HCT116 (cell line): ENCODE results near the gene ADPGK. TPM values are rescaled to one million over a fixed set of nuclear protein-coding genes. Genes with fewer than 3 reads are reported as not detected.

Source experiments
- ATAC-seq: fragments of 200-7000 bp; cut with Tn5 transposase; 2 replicates; pipeline ENCODE4 v1.9.1; 2020; ENCODE audit warnings: mild to moderate bottlenecking, moderate library complexity
- BruUV-seq: library from RNA; stranded (reverse); fragments of 400-500 nt; replicated peaks from 2 replicates; lab custom pipeline; 2021; lab: Mats Ljungman, UMichigan
- CTCF ChIA-PET: fragments of 300-600 bp; sonication (Branson Sonifier 250); formaldehyde crosslinking; loops from one replicate; lab custom pipeline; 2021; ENCODE audit warnings: antibody characterized with exemption; lab: Charles Lee
- POLR2A ChIA-PET: fragments of 300-600, 350-600 bp; sonication (Branson Sonifier 250); formaldehyde crosslinking; loops from one replicate; lab custom pipeline; 2021; ENCODE audit warnings: antibody characterized with exemption; lab: Charles Lee
- RAD21 ChIA-PET, 2 experiments: fragments of 300-600 bp; sonication (Branson Sonifier 250); formaldehyde crosslinking; loops; one replicate each; lab custom pipeline; 2023; ENCODE audit warnings: low total read pairs in 2 of 2; ENCODE audit not compliant: uncharacterized antibody in 2 of 2, unreplicated experiment in 2 of 2, low non-redundant PET in 1 of 2; lab: Charles Lee
- DNase-seq: peaks from one replicate; pipeline ENCODE4 v3.0.0-alpha.2; 2010; ENCODE audit warnings: low read depth, low spot score
- H2AFZ ChIP-seq: fragments of 200-600 bp; shearing (Covaris generic), sonication (generic); 2 replicates; pipeline ENCODE4 v1.6.1; 2017; ENCODE audit warnings: low read depth, mixed run types, mixed read lengths, antibody characterized with exemption, low read length; ENCODE audit not compliant: poor library complexity, severe bottlenecking
- H3K27ac ChIP-seq: 2 replicates; pipeline ENCODE4 v1.5.1; 2012; ENCODE audit warnings: low read depth, low read length
- H3K27me3 ChIP-seq: fragments of 200-600 bp; sonication (generic); 2 replicates; pipeline ENCODE4 v1.6.1; 2016; ENCODE audit warnings: mixed run types, low read length, mixed read lengths; ENCODE audit not compliant: insufficient read depth
- H3K36me3 ChIP-seq, 2 experiments: fragments of 200-500 bp in 1 of 2; fragments of 200-600 bp in 1 of 2; sonication (Bioruptor generic) in 1 of 2; sonication (generic) in 1 of 2; 2 replicates each; pipeline versions ENCODE4 v1.5.1 to v1.6.1; 2014 to 2016; ENCODE audit warnings: low read length in 2 of 2, inconsistent platforms in 1 of 2, mixed read lengths in 1 of 2, mixed run types in 1 of 2; ENCODE audit not compliant: insufficient read depth in 2 of 2, control insufficient read depth in 1 of 2
- H3K4me1 ChIP-seq, 2 experiments: fragments of 200-600 bp in 1 of 2; sonication (generic) in 1 of 2; 2 replicates each; pipeline versions ENCODE4 v1.5.1 to v1.6.1; 2012 to 2017; ENCODE audit warnings: low read length in 2 of 2, inconsistent platforms in 1 of 2, mild to moderate bottlenecking in 1 of 2, mixed read lengths in 1 of 2, mixed run types in 1 of 2, moderate library complexity in 1 of 2; ENCODE audit not compliant: insufficient read depth in 2 of 2, control insufficient read depth in 1 of 2
- H3K4me2 ChIP-seq: fragments of 200-600 bp; sonication (generic); 2 replicates; pipeline ENCODE4 v1.6.1; 2017; ENCODE audit warnings: mixed run types, low read length, mixed read lengths
- H3K4me3 ChIP-seq, 2 experiments: fragments of 200-600 bp in 1 of 2; sonication (generic) in 1 of 2; replicated peaks in 1 of 2; 2 replicates each; pipeline ENCODE4 v1.5.1; 2011 to 2016; ENCODE audit warnings: low read length in 2 of 2, control low read depth in 1 of 2, low read depth in 1 of 2, mild to moderate bottlenecking in 1 of 2, mixed read lengths in 1 of 2, mixed run types in 1 of 2
- H3K79me2 ChIP-seq: fragments of 200-600 bp; sonication (generic); 2 replicates; pipeline ENCODE4 v1.6.1; 2017; ENCODE audit warnings: mild to moderate bottlenecking, mixed run types, low read length, moderate library complexity, mixed read lengths; ENCODE audit not compliant: insufficient read depth
- H3K9ac ChIP-seq: fragments of 200-600 bp; sonication (generic); 2 replicates; pipeline ENCODE4 v1.6.1; 2016; ENCODE audit warnings: low read length, mixed read lengths
- H3K9me2 ChIP-seq: fragments of 200-600 bp; sonication (generic), shearing (Covaris generic); 2 replicates; pipeline ENCODE4 v1.6.1; 2017; ENCODE audit warnings: mixed run types, mild to moderate bottlenecking, moderate library complexity; ENCODE audit not compliant: insufficient read depth
- H3K9me3 ChIP-seq, 2 experiments: fragments of 200-500 bp in 1 of 2; fragments of 200-600 bp in 1 of 2; sonication (Bioruptor generic) in 1 of 2; sonication (generic) in 1 of 2; 2 replicates each; pipeline ENCODE4 v1.6.1; 2014 to 2017; ENCODE audit warnings: low read length in 2 of 2, mixed read lengths in 2 of 2, inconsistent platforms in 1 of 2, low read depth in 1 of 2, mild to moderate bottlenecking in 1 of 2, mixed run types in 1 of 2, moderate library complexity in 1 of 2; ENCODE audit not compliant: control insufficient read depth in 1 of 2, insufficient read depth in 1 of 2
- H4K20me1 ChIP-seq: fragments of 200-600 bp; sonication (generic), shearing (Covaris generic); 2 replicates; pipeline ENCODE4 v1.6.1; 2017; ENCODE audit warnings: mixed run types, mild to moderate bottlenecking, moderate library complexity; ENCODE audit not compliant: insufficient read depth
- ATF3 ChIP-seq: IDR thresholded peaks from 2 replicates; pipeline ENCODE4 v1.6.1; 2012
- CBX3 ChIP-seq: IDR thresholded peaks from 2 replicates; pipeline ENCODE4 v1.6.1; 2012; ENCODE audit warnings: low read depth
- EGR1 ChIP-seq: IDR thresholded peaks from 2 replicates; pipeline ENCODE4 v1.6.1; 2012; ENCODE audit warnings: low read depth
- ELF1 ChIP-seq: IDR thresholded peaks from 2 replicates; pipeline ENCODE4 v1.6.1; 2012; ENCODE audit warnings: low read depth, borderline replicate concordance
- EZH2phosphoT487 ChIP-seq: fragments of 200-600 bp; IDR thresholded peaks from 2 replicates; pipeline ENCODE4 v1.6.1; 2018; ENCODE audit warnings: antibody characterized with exemption, borderline replicate concordance
- FOSL1 ChIP-seq: IDR thresholded peaks from 2 replicates; pipeline ENCODE4 v1.6.1; 2012; ENCODE audit warnings: low read depth
- JUND ChIP-seq: IDR thresholded peaks from 2 replicates; pipeline ENCODE4 v1.6.1; 2012
- POLR2A ChIP-seq: IDR thresholded peaks from 2 replicates; pipeline ENCODE4 v1.7.0; 2011; ENCODE audit warnings: borderline replicate concordance; ENCODE audit not compliant: insufficient read depth, insufficient read length; ENCODE audit errors: extremely low read depth
- POLR2AphosphoS5 ChIP-seq: IDR thresholded peaks from 2 replicates; pipeline ENCODE4 v1.6.1; 2011; ENCODE audit warnings: mild to moderate bottlenecking, low read depth, low read length, moderate library complexity
- REST ChIP-seq: IDR thresholded peaks from 2 replicates; pipeline ENCODE4 v1.6.1; 2012; ENCODE audit warnings: low read depth
- YY1 ChIP-seq: IDR thresholded peaks from 2 replicates; pipeline ENCODE4 v1.6.1; 2011; ENCODE audit warnings: low read length, low read depth, moderate library complexity, mild to moderate bottlenecking; ENCODE audit not compliant: insufficient replicate concordance; ENCODE audit errors: extremely low read depth
- ZFX ChIP-seq: fragments of 450-650 bp; IDR thresholded peaks from 2 replicates; pipeline ENCODE4 v1.6.1; 2017
- intact Hi-C: fragments of 100-400 bp; cut with micrococcal nuclease; formaldehyde crosslinking; loops from 2 replicates; pipeline ENCODE4 v1.10.0; 2022
- total RNA-seq: library from RNA; stranded (reverse); gene quantifications from one replicate; pipeline ENCODE4 v1.2.1, GENCODE V29; 2021; ENCODE audit not compliant: unreplicated experiment
- TF ChIP-seq, protein P1 (sequence below): IDR thresholded peaks from 2 replicates; pipeline ENCODE4 v1.6.1; 2011; ENCODE audit warnings: mild to moderate bottlenecking, low read length, moderate library complexity; ENCODE audit not compliant: insufficient replicate concordance; ENCODE audit errors: extremely low read depth

ADPGK gene
- total RNA-seq, 1 experiment from 2014 or later, result 41.5 TPM

GRCh38 chr15:72783640-72784455 is at the start of gene ADPGK (continued):
- no peak for TF ChIP-seq ATF3
- TF ChIP-seq POLR2AphosphoS5, result peak; percentile 88
- peak; percentile 92 for TF ChIP-seq CBX3

GRCh38 chr15:72827226-72827625 is 43.7 kb upstream of the ADPGK start:
- BruUV-seq, result no TSS peak
- H4K20me1 ChIP-seq, result no peaks in the 10 kb centered on the region
- H3K36me3 ChIP-seq, result no peaks in the 10 kb centered on the region
- ChIA-PET RAD21 (no interaction called here), CTCF (no interaction called here), POLR2A (no interaction called here)
- H3K79me2 ChIP-seq, result no peaks in the 10 kb centered on the region
- H3K27ac ChIP-seq, result no peak overlapping the region
- intact Hi-C loops, result no loop called here
- ATAC-seq, result no peak
- H2AFZ ChIP-seq, result no peak overlapping the region
- no peaks in the 10 kb centered on the region for H3K9me2 ChIP-seq
- no peak overlapping the region for H3K9ac ChIP-seq
- no peak overlapping the region for H3K4me2 ChIP-seq
- TF ChIP-seq CBX3 (no peak), FOSL1 (no peak), POLR2A (no peak), EZH2phosphoT487 (no peak), EGR1 (no peak), REST (no peak), JUND (no peak), YY1 (no peak), ZFX (no peak), ELF1 (no peak), ATF3 (no peak), POLR2AphosphoS5 (no peak)
- TF ChIP-seq, protein P1, sequence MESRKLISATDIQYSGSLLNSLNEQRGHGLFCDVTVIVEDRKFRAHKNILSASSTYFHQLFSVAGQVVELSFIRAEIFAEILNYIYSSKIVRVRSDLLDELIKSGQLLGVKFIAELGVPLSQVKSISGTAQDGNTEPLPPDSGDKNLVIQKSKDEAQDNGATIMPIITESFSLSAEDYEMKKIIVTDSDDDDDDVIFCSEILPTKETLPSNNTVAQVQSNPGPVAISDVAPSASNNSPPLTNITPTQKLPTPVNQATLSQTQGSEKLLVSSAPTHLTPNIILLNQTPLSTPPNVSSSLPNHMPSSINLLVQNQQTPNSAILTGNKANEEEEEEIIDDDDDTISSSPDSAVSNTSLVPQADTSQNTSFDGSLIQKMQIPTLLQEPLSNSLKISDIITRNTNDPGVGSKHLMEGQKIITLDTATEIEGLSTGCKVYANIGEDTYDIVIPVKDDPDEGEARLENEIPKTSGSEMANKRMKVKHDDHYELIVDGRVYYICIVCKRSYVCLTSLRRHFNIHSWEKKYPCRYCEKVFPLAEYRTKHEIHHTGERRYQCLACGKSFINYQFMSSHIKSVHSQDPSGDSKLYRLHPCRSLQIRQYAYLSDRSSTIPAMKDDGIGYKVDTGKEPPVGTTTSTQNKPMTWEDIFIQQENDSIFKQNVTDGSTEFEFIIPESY, result no peak
- no peak for DNase-seq
- H3K27me3 ChIP-seq, result peaks cover 7% of the 10 kb centered on the region; the same call in 1 of the 2 replicates
- H3K4me1 ChIP-seq, result no peaks in the 10 kb centered on the region
- H3K4me3 ChIP-seq, result no peak overlapping the region
- no peaks in the 10 kb centered on the region for H3K9me3 ChIP-seq
